ENCODE results near the gene ITPKC.
A peak's percentile ranks its signal among the peaks of the same experiment; 100 is the strongest.

Gene ITPKC

DNA sequence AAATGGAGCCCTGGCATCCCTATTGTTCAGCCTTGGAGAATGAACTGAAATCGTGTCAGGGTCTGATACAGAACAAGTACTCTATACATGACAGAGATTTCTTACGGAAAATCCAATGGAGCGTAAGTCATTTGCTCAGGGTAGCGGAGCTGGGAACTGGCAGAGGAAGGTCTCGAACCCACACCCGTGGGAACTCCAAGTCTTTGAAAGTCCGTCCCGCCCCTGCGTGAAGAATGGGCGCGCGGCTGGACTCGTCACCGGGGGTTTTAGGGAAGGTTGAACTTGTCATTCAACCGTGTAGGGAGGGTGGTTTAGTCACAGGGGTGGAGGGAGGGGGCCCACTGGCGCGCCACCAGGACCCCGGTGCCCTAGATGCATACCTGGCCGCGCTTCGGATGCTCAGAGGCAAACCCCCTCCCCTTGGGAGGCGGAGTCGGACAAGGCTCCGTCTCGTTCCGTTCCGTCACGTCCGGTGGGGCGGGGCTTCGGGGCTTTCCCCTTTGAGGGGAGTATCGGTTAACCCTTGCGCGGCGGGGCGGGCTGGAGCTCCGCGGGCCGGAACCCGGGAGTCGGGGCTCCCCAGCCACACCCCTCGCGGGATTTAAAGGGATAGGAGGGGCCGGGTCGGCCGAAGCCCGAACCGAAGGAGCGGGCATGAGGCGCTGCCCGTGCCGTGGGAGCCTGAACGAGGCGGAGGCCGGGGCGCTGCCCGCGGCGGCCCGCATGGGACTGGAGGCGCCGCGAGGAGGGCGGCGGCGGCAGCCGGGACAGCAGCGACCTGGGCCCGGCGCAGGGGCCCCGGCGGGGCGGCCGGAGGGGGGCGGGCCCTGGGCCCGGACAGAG lies at the start of gene ITPKC, which contains the start of gene COQ8B:
TSS of gene ITPKC (plus strand) at position 631 of the 843 bp plus-strand sequence. CDS start at position 655, 24 bp downstream.
TSS of gene COQ8B (minus strand) at position 405 of the 843 bp plus-strand sequence. CDS start 2,254 bp downstream, outside the sequence.
- peak within 1 kb of the TSS; percentile 88 for H3K4me3 ChIP-seq (ENCODE audit: low read depth, low read length)
- H3K27me3 ChIP-seq (ENCODE audit: control insufficient read depth, insufficient read depth, low read length): no peaks in the 10 kb centered on the region
- H3K4me1 ChIP-seq (ENCODE audit: control insufficient read depth, insufficient read depth, low read length): peaks cover 13% of the 10 kb centered on the region
- H3K9me3 ChIP-seq (ENCODE audit: control insufficient read depth, insufficient read depth, low read length): no peaks in the 10 kb centered on the region
- peak within 1 kb of the TSS; percentile 18 for H3K9ac ChIP-seq (ENCODE audit: low read depth, low read length)
- H3K36me3 ChIP-seq (ENCODE audit: control insufficient read depth, insufficient read depth, low read length): no peaks in the 10 kb centered on the region

DNA sequence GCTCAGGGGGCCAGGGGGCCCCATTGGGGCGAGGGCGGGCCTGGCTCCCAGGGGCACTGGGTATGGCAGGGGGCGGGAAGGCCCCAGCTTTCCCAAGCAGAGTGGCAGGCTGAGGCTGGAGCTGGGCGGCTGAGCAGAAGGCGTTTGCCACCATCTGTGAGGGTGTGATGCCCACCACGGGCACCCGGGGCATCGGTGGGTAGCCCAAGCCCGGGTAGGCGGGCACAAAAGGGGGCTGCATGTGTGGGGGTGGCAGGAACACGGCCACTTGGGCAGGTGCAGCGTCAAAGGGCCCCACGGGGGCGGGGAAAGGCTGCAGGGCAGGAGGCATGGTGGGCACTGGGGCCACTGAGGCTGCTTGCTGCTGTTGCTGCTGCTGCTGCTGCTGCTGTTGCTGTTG lies 49.3 kb upstream of the ITPKC start:
- Histone ChIP-seq H3K36me3 (ENCODE audit: control insufficient read depth, insufficient read depth, low read length) (peaks cover 33% of the 10 kb centered on the region), H3K4me3 (ENCODE audit: low read depth, low read length) (no peak overlapping the region), H3K4me1 (ENCODE audit: control insufficient read depth, insufficient read depth, low read length) (no peaks in the 10 kb centered on the region), H3K9me3 (ENCODE audit: control insufficient read depth, insufficient read depth, low read length) (no peaks in the 10 kb centered on the region), H3K27me3 (ENCODE audit: control insufficient read depth, insufficient read depth, low read length) (no peaks in the 10 kb centered on the region), H3K9ac (ENCODE audit: low read depth, low read length) (no peak overlapping the region)

DNA sequence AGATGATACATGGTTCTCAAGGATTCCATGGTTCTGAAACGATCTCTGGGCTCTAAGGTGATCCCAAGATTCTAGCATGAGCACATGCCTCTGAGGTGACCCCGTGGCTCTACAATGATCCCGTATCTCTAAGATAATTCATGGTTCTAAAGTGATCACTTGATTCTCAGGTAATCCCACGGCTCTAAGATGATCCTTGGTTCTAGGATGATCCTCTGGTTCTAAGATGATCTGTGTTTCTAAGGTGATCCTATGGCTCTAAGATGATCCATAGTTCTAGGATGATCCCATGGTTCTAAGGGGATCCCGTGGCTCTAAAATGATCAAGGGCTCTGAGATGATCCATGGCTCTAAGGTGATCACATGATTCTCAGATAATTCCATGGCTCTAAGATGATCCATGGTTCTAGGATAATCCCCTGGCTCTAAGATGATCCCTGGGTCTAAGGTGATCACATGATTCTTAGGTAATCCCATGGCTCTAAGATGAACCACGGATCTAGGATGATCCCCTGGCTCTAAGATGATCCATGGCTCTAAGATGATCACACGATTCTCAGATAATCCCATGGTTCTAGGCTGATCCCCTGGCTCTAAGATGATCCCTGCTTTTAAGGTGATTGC lies 47.8 kb upstream of the ITPKC start:
- peaks cover 42% of the 10 kb centered on the region for H3K36me3 ChIP-seq (ENCODE audit: control insufficient read depth, insufficient read depth, low read length)
- H3K27me3 ChIP-seq (ENCODE audit: control insufficient read depth, insufficient read depth, low read length): no peaks in the 10 kb centered on the region
- H3K4me1 ChIP-seq (ENCODE audit: control insufficient read depth, insufficient read depth, low read length): no peaks in the 10 kb centered on the region
- H3K9me3 ChIP-seq (ENCODE audit: control insufficient read depth, insufficient read depth, low read length): no peaks in the 10 kb centered on the region
- no peak overlapping the region for H3K4me3 ChIP-seq (ENCODE audit: low read depth, low read length)
- H3K9ac ChIP-seq (ENCODE audit: low read depth, low read length): no peak overlapping the region

DNA sequence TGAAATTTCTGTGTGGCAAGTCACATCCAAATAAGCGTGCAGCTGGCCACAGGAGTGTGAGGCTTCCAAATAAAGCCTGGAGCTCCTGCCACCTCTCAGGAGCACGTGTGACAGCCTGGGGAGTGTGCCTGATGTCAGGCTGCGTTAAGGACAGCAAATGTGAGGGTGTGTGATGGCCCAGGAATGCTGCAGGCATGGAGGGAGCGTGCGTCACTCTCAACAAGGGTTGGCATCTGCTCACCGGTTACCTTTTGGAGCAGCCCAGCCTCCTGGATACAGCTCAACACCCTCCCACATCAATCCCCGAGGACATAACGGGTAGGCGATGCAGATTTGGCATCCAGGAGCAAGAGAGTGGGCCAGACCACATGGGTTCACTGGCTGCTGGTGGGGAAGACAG lies 45.5 kb upstream of the ITPKC start:
- Histone ChIP-seq H3K27me3 (ENCODE audit: control insufficient read depth, insufficient read depth, low read length) (no peaks in the 10 kb centered on the region), H3K9me3 (ENCODE audit: control insufficient read depth, insufficient read depth, low read length) (no peaks in the 10 kb centered on the region), H3K36me3 (ENCODE audit: control insufficient read depth, insufficient read depth, low read length) (peaks cover 47% of the 10 kb centered on the region), H3K9ac (ENCODE audit: low read depth, low read length) (no peak overlapping the region), H3K4me1 (ENCODE audit: control insufficient read depth, insufficient read depth, low read length) (no peaks in the 10 kb centered on the region), H3K4me3 (ENCODE audit: low read depth, low read length) (no peak overlapping the region)

DNA sequence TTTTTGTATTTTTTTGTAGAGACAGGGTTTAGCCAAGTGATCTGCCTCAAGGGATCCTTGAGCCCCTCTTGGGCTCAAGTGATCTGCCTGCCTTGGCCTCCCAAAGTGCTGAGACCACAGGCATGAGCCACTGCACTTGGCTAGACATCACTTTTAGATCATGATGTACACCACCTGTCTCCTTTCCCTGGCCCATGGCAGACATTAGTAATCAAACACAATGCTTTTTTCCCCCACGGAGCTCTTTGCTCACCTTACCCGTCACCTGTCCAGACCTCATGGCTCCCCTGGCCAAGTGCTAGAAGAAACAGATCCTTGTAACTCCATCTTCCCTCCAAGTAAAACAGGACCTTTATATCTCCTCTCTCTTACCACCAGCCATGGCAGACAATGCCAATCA lies 44.9 kb upstream of the ITPKC start:
- H3K27me3 ChIP-seq (ENCODE audit: control insufficient read depth, insufficient read depth, low read length): no peaks in the 10 kb centered on the region
- peaks cover 47% of the 10 kb centered on the region for H3K36me3 ChIP-seq (ENCODE audit: control insufficient read depth, insufficient read depth, low read length)
- no peak overlapping the region for H3K4me3 ChIP-seq (ENCODE audit: low read depth, low read length)
- no peaks in the 10 kb centered on the region for H3K4me1 ChIP-seq (ENCODE audit: control insufficient read depth, insufficient read depth, low read length)
- H3K9ac ChIP-seq (ENCODE audit: low read depth, low read length): no peak overlapping the region
- no peaks in the 10 kb centered on the region for H3K9me3 ChIP-seq (ENCODE audit: control insufficient read depth, insufficient read depth, low read length)

DNA sequence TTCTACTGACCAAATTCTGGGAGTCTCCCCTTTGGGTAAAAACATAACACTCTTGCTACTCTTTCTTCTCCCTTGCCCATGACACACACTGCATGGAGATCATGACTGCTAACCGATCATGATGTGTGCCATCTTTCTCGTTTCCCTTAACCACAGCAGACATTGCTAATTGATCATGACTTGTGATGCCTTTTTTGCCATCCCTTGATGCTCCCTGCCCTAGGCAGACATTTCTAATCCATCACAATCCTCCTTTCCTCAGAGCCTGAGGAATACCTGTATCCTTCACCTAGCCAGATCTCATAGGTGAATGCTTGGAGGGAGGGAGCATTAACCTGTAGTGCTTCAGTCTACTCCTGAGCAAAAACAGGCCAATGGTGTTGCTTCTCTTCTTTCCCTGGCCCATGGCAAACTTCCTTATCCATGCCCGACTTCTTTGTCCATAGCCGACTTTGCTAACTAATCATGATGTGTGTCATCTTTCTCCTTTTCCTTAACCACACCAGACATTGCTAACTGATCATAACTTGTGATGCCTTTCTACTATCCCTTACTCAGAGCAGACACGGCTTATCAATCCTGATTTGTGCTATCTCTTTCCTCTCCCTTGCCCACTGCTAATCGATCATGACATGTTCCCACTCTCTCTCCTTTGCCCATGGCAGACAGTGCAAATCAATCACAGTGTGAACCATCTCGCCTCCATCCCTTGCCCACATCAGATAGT lies 44.2 kb upstream of the ITPKC start:
- Histone ChIP-seq H3K9me3 (ENCODE audit: control insufficient read depth, insufficient read depth, low read length) (no peaks in the 10 kb centered on the region), H3K4me3 (ENCODE audit: low read depth, low read length) (no peak overlapping the region), H3K9ac (ENCODE audit: low read depth, low read length) (no peak overlapping the region), H3K4me1 (ENCODE audit: control insufficient read depth, insufficient read depth, low read length) (no peaks in the 10 kb centered on the region), H3K36me3 (ENCODE audit: control insufficient read depth, insufficient read depth, low read length) (peaks cover 49% of the 10 kb centered on the region), H3K27me3 (ENCODE audit: control insufficient read depth, insufficient read depth, low read length) (no peaks in the 10 kb centered on the region)

DNA sequence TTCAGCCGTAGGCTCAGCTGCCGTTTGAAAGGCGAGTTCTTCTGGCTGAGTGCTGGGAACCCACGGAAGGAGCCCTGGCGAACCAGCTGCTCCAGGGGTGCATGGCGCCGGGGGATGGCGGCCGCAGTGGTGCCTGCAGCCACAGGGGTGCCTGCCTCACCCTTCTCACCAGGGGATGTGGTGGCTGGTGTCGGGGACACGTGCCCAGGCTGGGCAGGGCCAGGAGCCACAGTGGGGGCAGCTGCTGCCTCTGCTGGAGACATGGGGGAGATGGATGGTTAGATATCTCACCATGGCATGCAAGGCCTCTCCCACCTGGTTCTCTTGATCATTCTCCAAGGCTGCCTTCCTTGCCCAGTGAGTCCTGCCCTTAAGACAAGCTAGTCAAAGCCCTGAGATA lies 43.5 kb upstream of the ITPKC start:
- peaks cover 52% of the 10 kb centered on the region for H3K36me3 ChIP-seq (ENCODE audit: control insufficient read depth, insufficient read depth, low read length)
- no peak overlapping the region for H3K4me3 ChIP-seq (ENCODE audit: low read depth, low read length)
- no peaks in the 10 kb centered on the region for H3K9me3 ChIP-seq (ENCODE audit: control insufficient read depth, insufficient read depth, low read length)
- no peaks in the 10 kb centered on the region for H3K4me1 ChIP-seq (ENCODE audit: control insufficient read depth, insufficient read depth, low read length)
- no peak overlapping the region for H3K9ac ChIP-seq (ENCODE audit: low read depth, low read length)
- no peaks in the 10 kb centered on the region for H3K27me3 ChIP-seq (ENCODE audit: control insufficient read depth, insufficient read depth, low read length)

DNA sequence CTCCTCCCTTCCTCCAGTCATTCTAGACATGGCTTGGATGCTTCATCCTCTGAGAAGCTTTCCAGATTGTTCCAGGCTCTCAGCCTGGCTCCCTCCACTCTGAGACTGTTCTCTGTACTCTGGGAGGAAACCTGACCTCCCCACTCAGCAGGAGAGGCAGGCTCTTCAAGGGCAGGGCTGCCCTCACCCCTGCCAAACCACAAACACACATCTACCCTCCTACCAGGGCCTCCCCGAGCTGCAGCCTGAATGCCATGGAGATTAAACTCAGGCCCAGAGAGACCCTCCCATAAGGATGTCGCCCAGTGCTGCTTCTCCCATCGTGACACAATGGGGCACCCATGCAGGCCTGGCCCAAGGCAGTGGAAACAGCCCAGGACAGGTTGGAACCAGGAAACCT lies 42.6 kb upstream of the ITPKC start:
- no peaks in the 10 kb centered on the region for H3K27me3 ChIP-seq (ENCODE audit: control insufficient read depth, insufficient read depth, low read length)
- no peak overlapping the region for H3K4me3 ChIP-seq (ENCODE audit: low read depth, low read length)
- no peak overlapping the region for H3K9ac ChIP-seq (ENCODE audit: low read depth, low read length)
- H3K9me3 ChIP-seq (ENCODE audit: control insufficient read depth, insufficient read depth, low read length): no peaks in the 10 kb centered on the region
- H3K36me3 ChIP-seq (ENCODE audit: control insufficient read depth, insufficient read depth, low read length): peaks cover 52% of the 10 kb centered on the region
- no peaks in the 10 kb centered on the region for H3K4me1 ChIP-seq (ENCODE audit: control insufficient read depth, insufficient read depth, low read length)

DNA sequence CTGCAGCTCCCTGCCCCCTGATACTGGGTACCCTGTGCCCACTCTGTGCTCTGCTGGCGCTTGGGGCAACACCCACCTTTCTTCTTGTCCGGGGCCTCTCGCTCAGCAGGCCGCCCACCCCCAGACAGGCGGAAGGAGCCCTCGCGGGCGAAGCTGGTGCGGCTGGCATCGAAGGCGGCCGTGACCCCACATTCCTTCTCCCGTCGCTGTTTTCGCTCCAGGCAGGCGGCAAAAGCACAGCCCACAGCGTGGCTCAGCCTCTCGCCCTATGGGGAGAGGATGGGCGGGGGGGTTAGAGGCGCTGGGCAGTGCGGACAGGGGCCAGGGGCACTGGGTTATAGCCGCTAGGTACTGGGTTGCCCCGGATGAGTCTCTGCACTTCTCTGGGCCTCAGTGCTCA lies 39.8 kb upstream of the ITPKC start:
- H3K36me3 ChIP-seq (ENCODE audit: control insufficient read depth, insufficient read depth, low read length): peaks cover 34% of the 10 kb centered on the region
- H3K27me3 ChIP-seq (ENCODE audit: control insufficient read depth, insufficient read depth, low read length): no peaks in the 10 kb centered on the region
- no peak overlapping the region for H3K9ac ChIP-seq (ENCODE audit: low read depth, low read length)
- H3K9me3 ChIP-seq (ENCODE audit: control insufficient read depth, insufficient read depth, low read length): no peaks in the 10 kb centered on the region
- H3K4me3 ChIP-seq (ENCODE audit: low read depth, low read length): no peak overlapping the region
- H3K4me1 ChIP-seq (ENCODE audit: control insufficient read depth, insufficient read depth, low read length): no peaks in the 10 kb centered on the region

DNA sequence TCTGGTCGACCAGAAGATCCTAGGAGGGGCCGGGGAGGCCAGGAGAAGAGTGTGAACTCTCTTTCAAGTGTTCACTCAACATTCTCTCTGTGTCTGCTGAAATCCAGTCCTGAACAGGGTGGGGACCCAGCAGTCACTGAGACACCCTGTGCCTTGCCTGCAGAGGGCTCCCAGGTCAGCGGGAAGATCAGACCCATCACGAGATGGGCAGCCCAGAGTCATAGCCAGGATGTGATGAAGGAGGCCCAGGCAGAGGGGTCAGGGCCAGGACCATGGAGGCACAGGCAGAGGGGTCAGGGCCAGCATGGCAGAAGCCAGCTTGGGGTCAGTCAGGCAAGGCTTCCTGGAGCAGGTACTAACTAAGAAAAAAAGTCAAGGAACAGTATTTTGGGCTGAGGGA lies 35.9 kb upstream of the ITPKC start:
- no peak overlapping the region for H3K9ac ChIP-seq (ENCODE audit: low read depth, low read length)
- no peaks in the 10 kb centered on the region for H3K27me3 ChIP-seq (ENCODE audit: control insufficient read depth, insufficient read depth, low read length)
- H3K36me3 ChIP-seq (ENCODE audit: control insufficient read depth, insufficient read depth, low read length): peaks cover 33% of the 10 kb centered on the region
- no peaks in the 10 kb centered on the region for H3K9me3 ChIP-seq (ENCODE audit: control insufficient read depth, insufficient read depth, low read length)
- no peak overlapping the region for H3K4me3 ChIP-seq (ENCODE audit: low read depth, low read length)
- no peaks in the 10 kb centered on the region for H3K4me1 ChIP-seq (ENCODE audit: control insufficient read depth, insufficient read depth, low read length)

DNA sequence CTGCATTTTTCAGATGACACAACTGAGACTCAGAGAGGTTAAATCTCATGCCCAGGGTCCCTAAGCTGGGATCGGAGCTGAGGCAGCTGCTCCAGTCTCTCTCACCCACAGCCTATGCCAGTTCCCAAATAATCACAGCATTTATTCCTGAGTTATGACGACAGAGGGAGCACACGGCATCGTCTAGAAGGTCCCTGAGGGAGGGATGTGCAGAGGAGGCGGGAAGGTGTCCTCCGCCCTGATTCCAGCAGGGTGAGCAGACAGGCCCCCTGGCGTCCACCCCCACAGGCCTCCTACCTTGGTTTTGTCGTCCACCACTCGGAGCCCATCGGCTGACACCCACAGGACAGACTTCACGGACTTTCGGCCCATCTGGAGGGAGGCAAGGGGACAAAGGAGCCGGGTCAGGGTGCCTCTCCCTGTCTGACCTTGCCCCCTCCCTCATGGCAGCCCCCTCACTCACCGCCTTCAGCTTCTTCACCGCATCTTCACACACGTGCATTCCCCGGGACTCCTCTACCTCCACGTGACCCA lies 34.4 kb upstream of the ITPKC start:
- Histone ChIP-seq H3K36me3 (ENCODE audit: control insufficient read depth, insufficient read depth, low read length) (peaks cover 26% of the 10 kb centered on the region), H3K9ac (ENCODE audit: low read depth, low read length) (no peak overlapping the region), H3K4me3 (ENCODE audit: low read depth, low read length) (no peak overlapping the region), H3K27me3 (ENCODE audit: control insufficient read depth, insufficient read depth, low read length) (no peaks in the 10 kb centered on the region), H3K9me3 (ENCODE audit: control insufficient read depth, insufficient read depth, low read length) (no peaks in the 10 kb centered on the region), H3K4me1 (ENCODE audit: control insufficient read depth, insufficient read depth, low read length) (no peaks in the 10 kb centered on the region)
